K562 (cell line): ENCODE results near the gene UFSP1. TPM values are rescaled to one million over a fixed set of nuclear protein-coding genes. Genes with fewer than 3 reads are reported as not detected.
A peak's percentile ranks its signal among the peaks of the same experiment; 100 is the strongest.

Experiments used
- ARID2 ChIP-seq: fragments of 450-650 bp; IDR thresholded peaks from 2 replicates; pipeline ENCODE4 v1.6.1; 2017; ENCODE audit warnings: antibody characterized with exemption, mild to moderate bottlenecking
- CLOCK ChIP-seq: fragments of 250-450 bp; sonication (Bioruptor Pico); IDR thresholded peaks from 2 replicates; pipeline ENCODE4 v1.4.0; 2020; ENCODE audit warnings: mild to moderate bottlenecking, moderate library complexity, borderline replicate concordance
- HDAC8 ChIP-seq: fragments of 450-650 bp; IDR thresholded peaks from 2 replicates; pipeline ENCODE4 v1.6.1; 2016; ENCODE audit warnings: mild to moderate bottlenecking, missing genetic modification characterization, moderate library complexity, missing compliant biosample characterization
- MIER1 ChIP-seq: fragments of 450-650 bp; IDR thresholded peaks from 2 replicates; pipeline ENCODE4 v1.6.1; 2016; ENCODE audit warnings: antibody characterized with exemption, mild to moderate bottlenecking, low read depth
- MLX ChIP-seq, 2 experiments: fragments of 450-650 bp in 1 of 2; sonication (generic) in 1 of 2; formaldehyde crosslinking; conservative IDR thresholded peaks; 2 replicates each; pipeline versions ENCODE4 v1.4.0 to v1.8.1; 2020 to 2022; ENCODE audit warnings: mild to moderate bottlenecking in 1 of 2, missing genetic modification reagents in 1 of 2
- POLR3A ChIP-seq: IDR thresholded peaks from 2 replicates; pipeline ENCODE4 v1.6.1; 2011; ENCODE audit warnings: borderline replicate concordance, mild to moderate bottlenecking, moderate library complexity; ENCODE audit not compliant: insufficient read length, insufficient read depth; ENCODE audit errors: extremely low read depth
- RUNX1 ChIP-seq: sonication (generic); IDR thresholded peaks from 2 replicates; pipeline ENCODE4 v1.6.1; 2016; ENCODE audit warnings: antibody characterized with exemption, low read depth
- SFPQ ChIP-seq: fragments of 200-400 bp; formaldehyde crosslinking; IDR thresholded peaks from 2 replicates; pipeline ENCODE4 v1.6.1; 2017; ENCODE audit warnings: mild to moderate bottlenecking, low read depth, low read length, moderate library complexity
- SMAD3 ChIP-seq: fragments of 450-650 bp; formaldehyde crosslinking; conservative IDR thresholded peaks from 2 replicates; pipeline ENCODE4 v1.4.0; 2020; ENCODE audit warnings: mild to moderate bottlenecking
- TCF3 ChIP-seq: sonication (generic); formaldehyde crosslinking; IDR thresholded peaks from 2 replicates; pipeline ENCODE4 v1.4.0; 2020; ENCODE audit warnings: mild to moderate bottlenecking, missing genetic modification reagents
- THAP7 ChIP-seq: fragments of 250-450 bp; sonication (Bioruptor Pico); IDR thresholded peaks from 2 replicates; pipeline ENCODE4 v1.5.0; 2021
- WHSC1 ChIP-seq: IDR thresholded peaks from one replicate; pipeline ENCODE4 v1.6.1; 2012; ENCODE audit warnings: low read length, control low read depth, inconsistent platforms
- ZBTB12 ChIP-seq: fragments of 250-450 bp; sonication (Bioruptor Pico); IDR thresholded peaks from 2 replicates; pipeline ENCODE4 v1.4.0; 2020
- ZBTB17 ChIP-seq: fragments of 450-650 bp; formaldehyde crosslinking; IDR thresholded peaks from 2 replicates; pipeline ENCODE4 v1.4.0; 2020; ENCODE audit warnings: mild to moderate bottlenecking
- ZBTB26 ChIP-seq: fragments of 450-650 bp; formaldehyde crosslinking; IDR thresholded peaks from 2 replicates; pipeline ENCODE4 v1.4.0; 2022; ENCODE audit warnings: missing genetic modification characterization
- ZNF124 ChIP-seq: sonication (generic); formaldehyde crosslinking; IDR thresholded peaks from 2 replicates; pipeline ENCODE4 v1.8.1; 2022; ENCODE audit warnings: missing genetic modification reagents
- ZNF280B ChIP-seq: fragments of 250-450 bp; sonication (Bioruptor Pico); IDR thresholded peaks from 2 replicates; pipeline ENCODE4 v1.5.1; 2021; ENCODE audit warnings: mild to moderate bottlenecking
- polyA plus RNA-seq, 8 experiments: library from polyadenylated mRNA; depleted of rRNA in 4 of 8; stranded (reverse) in 5 of 8; unstranded in 3 of 8; fragments of >200 nt; fragmentation: Nextera tagmentation in 2 of 8; fragmentation: Illumina TruSeq in 1 of 8; extraction: Ambion mirVana in 2 of 8; extraction: Trizol in 1 of 8; gene quantifications; 2 replicates each; pipeline versions ENCODE4 v1.2.1 to v1.2.3, GENCODE V29; 2011 to 2014; ENCODE audit warnings: inconsistent platforms in 1 of 8, missing spikeins in 1 of 8
- total RNA-seq, 7 experiments: library from RNA; depleted of rRNA in 6 of 7; stranded (reverse); fragments of >200 nt in 6 of 7; fragmentation: Illumina TruSeq in 2 of 7; extraction: Trizol in 2 of 7; gene quantifications; 2 replicates each; pipeline versions ENCODE4 v1.2.1 to v1.2.3, GENCODE V29; 2011 to 2021; ENCODE audit warnings: low replicate concordance in 1 of 7

UFSP1 gene
- total and polyA plus RNA-seq, 9 of the 15 experiments (the other 6 are each of a cell fraction or from before 2014, with no cell fraction given) = 0.50 to 18.8 (median 2.1) TPM

GRCh38 chr7:100867040-100867775 is 22.3 kb downstream of the UFSP1 start, which contains the start of gene TRIP6 (continued):
- TF ChIP-seq ZBTB26 (CRISPR knock-in tag) (no peak), ARID2 (no peak), SMAD3 (CRISPR knock-in tag) (no peak), CLOCK (CRISPR knock-in tag) (peak; percentile 78; the same call in 1 of the 2 replicates), POLR3A (no peak), SFPQ (no peak), ZNF280B (CRISPR knock-in tag) (no peak), RUNX1 (no peak), MIER1 (no peak), ZBTB12 (CRISPR knock-in tag) (peak; percentile 77), WHSC1 (no peak), MLX (CRISPR knock-in tag; conservative IDR thresholded peaks at IDR 0.05) (0 out of 4 replicates have a peak, but pooled peaks of 1 of the 2 experiments have one; percentile 18), TCF3 (CRISPR knock-in tag) (no peak), ZNF124 (CRISPR knock-in tag) (no peak), THAP7 (CRISPR knock-in tag) (no peak), ZBTB17 (no peak), HDAC8 (tag) (no peak)
